Ishikawa (cell line): ENCODE data around the gene AHCYL2.

Experiments used
- CEBPB ChIP-seq: IDR thresholded peaks from 2 replicates; pipeline ENCODE4 v1.6.1; 2012
- CREB1 ChIP-seq: IDR thresholded peaks from 2 replicates; pipeline ENCODE4 v1.6.1; 2012; ENCODE audit warnings: low read depth
- EGR1 ChIP-seq: IDR thresholded peaks from 2 replicates; pipeline ENCODE4 v1.6.1; 2012
- EP300 ChIP-seq: IDR thresholded peaks from 2 replicates; pipeline ENCODE4 v1.6.1; 2012; ENCODE audit warnings: borderline replicate concordance
- FOXM1 ChIP-seq: IDR thresholded peaks from 2 replicates; pipeline ENCODE4 v1.6.1; 2012; ENCODE audit warnings: low read depth, borderline replicate concordance
- MAX ChIP-seq: IDR thresholded peaks from 2 replicates; pipeline ENCODE4 v1.6.1; 2012
- NFIC ChIP-seq: IDR thresholded peaks from 2 replicates; pipeline ENCODE4 v1.6.1; 2012
- RAD21 ChIP-seq: IDR thresholded peaks from 2 replicates; pipeline ENCODE4 v1.6.1; 2012; ENCODE audit warnings: low read depth
- REST ChIP-seq: IDR thresholded peaks from 2 replicates; pipeline ENCODE4 v1.6.1; 2012; ENCODE audit warnings: low read depth, mild to moderate bottlenecking
- TAF1 ChIP-seq: IDR thresholded peaks from 2 replicates; pipeline ENCODE4 v1.6.1; 2012; ENCODE audit warnings: low read depth, mild to moderate bottlenecking
- TCF12 ChIP-seq: IDR thresholded peaks from 2 replicates; pipeline ENCODE4 v1.6.1; 2012; ENCODE audit warnings: low read depth
- TEAD4 ChIP-seq: IDR thresholded peaks from 2 replicates; pipeline ENCODE4 v1.6.1; 2012
- USF1 ChIP-seq: IDR thresholded peaks from 2 replicates; pipeline ENCODE4 v1.6.1; 2012
- YY1 ChIP-seq: IDR thresholded peaks from 2 replicates; pipeline ENCODE4 v1.6.1; 2012; ENCODE audit warnings: low read depth
- ZBTB7A ChIP-seq: IDR thresholded peaks from 2 replicates; pipeline ENCODE4 v1.6.1; 2012; ENCODE audit warnings: low read depth

The AHCYL2 gene

GRCh38 chr7:129231666-129232065, 6.8 kb downstream of the AHCYL2 start:
- TF ChIP-seq MAX (no peak), RAD21 (no peak), TCF12 (no peak), USF1 (no peak), TAF1 (no peak), FOXM1 (no peak), CEBPB (no peak), EGR1 (no peak), CREB1 (no peak), REST (no peak)

- TF ChIP-seq YY1 (no peak), FOXM1 (no peak), USF1 (no peak), EP300 (no peak), NFIC (no peak), ZBTB7A (no peak), REST (no peak), MAX (no peak), RAD21 (no peak), TEAD4 (no peak)
Measured at GRCh38 chr7:129238546-129238945, 13.7 kb downstream of the AHCYL2 start.

GRCh38 chr7:129240119-129240820, 15.4 kb downstream of the AHCYL2 start:
- TF ChIP-seq ZBTB7A = no peak
- TF ChIP-seq MAX = no peak
- no peak for TF ChIP-seq EGR1
- TF ChIP-seq USF1 = no peak
- TF ChIP-seq YY1 = no peak
- TF ChIP-seq CREB1 = no peak
- TF ChIP-seq NFIC = no peak
- TF ChIP-seq EP300 = no peak
- no peak for TF ChIP-seq TCF12
- no peak for TF ChIP-seq RAD21
- no peak for TF ChIP-seq TEAD4
- TF ChIP-seq TAF1 = no peak
- no peak for TF ChIP-seq REST

GRCh38 chr7:129244220-129244619, 19.4 kb downstream of the AHCYL2 start:
- TF ChIP-seq USF1 (no peak), EGR1 (no peak), FOXM1 (no peak), EP300 (no peak), TAF1 (no peak), TCF12 (no peak), REST (no peak), RAD21 (no peak)
